ENCODE data around the gene NUTM2F. TPM values are rescaled to one million over a fixed set of nuclear protein-coding genes. Genes with fewer than 3 reads are reported as not detected.

The NUTM2F gene
- total and polyA plus RNA-seq, 2 donors (not counting 3 experiments of a cell fraction or from before 2014, with no cell fraction given): not detected

DNA sequence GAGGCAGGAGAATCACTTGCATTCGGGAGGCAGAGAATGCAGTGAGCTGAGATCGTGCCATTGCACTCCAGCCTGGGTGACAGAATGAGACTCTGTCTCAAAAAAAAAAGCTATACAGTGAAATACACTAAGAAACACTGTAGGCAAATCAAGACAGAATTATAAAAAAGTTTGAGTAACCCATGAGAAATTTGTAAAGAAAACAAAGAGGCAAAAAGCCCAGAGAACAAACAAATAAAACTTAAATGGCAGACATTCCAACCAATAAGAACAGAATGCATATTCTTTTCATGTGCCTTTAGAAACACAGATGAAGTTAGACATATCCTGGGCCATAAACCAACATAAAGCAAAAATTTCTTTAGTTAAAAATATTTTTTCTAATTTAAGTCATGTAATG lies 38.8 kb downstream of the NUTM2F start:
- Histone ChIP-seq H3K4me2 (ENCODE audit: insufficient read depth, low read length) (no peak overlapping the region), H3K27ac (ENCODE audit: insufficient read depth, low read depth, low read length) (no peak overlapping the region), H4K20me1 (replicated peaks; ENCODE audit: control insufficient read depth, extremely low read depth, insufficient read depth, low read length) (no peaks in the 10 kb centered on the region), H2AFZ (ENCODE audit: low read depth, low read length) (no peak overlapping the region), H3K4me3 (replicated peaks in 1 of 3; ENCODE audit: insufficient read depth in 1 of 3, low read depth in 1 of 3, low read length in 3 of 3) (no peak overlapping the region), H3K4me1 (ENCODE audit: control insufficient read depth, extremely low read depth, insufficient read depth, low read length) (no peaks in the 10 kb centered on the region), H3K9me1 (replicated peaks; ENCODE audit: control insufficient read depth, extremely low read depth, insufficient read depth, low read length) (no peaks in the 10 kb centered on the region), H3K27me3 (ENCODE audit: control insufficient read depth in 2 of 2, insufficient read depth in 2 of 2, low read length in 2 of 2) (no peaks in the 10 kb centered on the region), H3K36me3 (ENCODE audit: control insufficient read depth in 2 of 2, extremely low read depth in 1 of 2, insufficient read depth in 2 of 2, low read length in 2 of 2) (peaks cover 0 to 4% of the 10 kb centered on the region in 2 experiments), H3K9ac (replicated peaks; ENCODE audit: extremely low read depth, insufficient read depth, low read length) (no peak overlapping the region), H3K9me3 (replicated peaks; ENCODE audit: control insufficient read depth, insufficient read depth, low read length) (no peaks in the 10 kb centered on the region), H3K79me2 (ENCODE audit: control insufficient read depth, insufficient read depth, low read length) (no peaks in the 10 kb centered on the region)
- dilution Hi-C loops (cut with MboI; ENCODE audit: extremely low pct_ligation_motif_present, low sequenced_read_pairs) (no loop called here), intact Hi-C loops (cut with micrococcal nuclease) (no loop called here)
- BruUV-seq (replicated peaks): no TSS peak
- DNase-seq (ENCODE audit: low read depth, low spot score): no peak
- no peak for FAIRE-seq
- TF ChIP-seq POLR2AphosphoS5 (IDR thresholded peaks at IDR 0.05; ENCODE audit: insufficient read depth, low read depth, low read length) (no peak), EZH2 (IDR thresholded peaks at IDR 0.05; ENCODE audit: borderline replicate concordance, low read depth, low read length, severe bottlenecking) (no peak), CTCF (IDR thresholded peaks at IDR 0.05; ENCODE audit: extremely low read depth in 1 of 2, insufficient read depth in 1 of 2, low read depth in 1 of 2, low read length in 2 of 2) (no peak), FOS (IDR thresholded peaks at IDR 0.05; ENCODE audit: borderline replicate concordance, insufficient read depth, low read length) (no peak), GATA2 (IDR thresholded peaks at IDR 0.05; ENCODE audit: insufficient read depth, insufficient read length, low read depth, low read length) (no peak), MYC (IDR thresholded peaks at IDR 0.05; ENCODE audit: low read depth, low read length) (no peak), MAX (IDR thresholded peaks at IDR 0.05; ENCODE audit: insufficient read depth, insufficient read length) (no peak), JUN (IDR thresholded peaks at IDR 0.05; ENCODE audit: borderline replicate concordance, insufficient read depth, insufficient read length, low read depth) (no peak), POLR2A (IDR thresholded peaks at IDR 0.05; ENCODE audit: low read depth, low read length) (no peak)
- ChIA-PET POLR2A (no interaction called here), CTCF (no interaction called here)
